Parathyroid adenoma (tissue), 2 donors: ENCODE results near the gene NOX4.
A peak's percentile ranks its signal among the peaks of the same experiment; 100 is the strongest.
"Not testable (repeated sequence)": the region's sequence is repeated elsewhere in the genome, so short reads cannot be mapped to it uniquely, and the experiment has no call there.

Experiments
- H2AFZ ChIP-seq: fragments of 300-600 bp; sonication (generic); one replicate; pipeline ENCODE4 v1.7.0; 2017; ENCODE audit warnings: antibody characterized with exemption, mild to moderate bottlenecking
- H3K27ac ChIP-seq: fragments of 300-600 bp; sonication (generic); one replicate; pipeline ENCODE4 v1.7.0; 2017
- H3K27me3 ChIP-seq: fragments of 300-600 bp; sonication (generic); one replicate; pipeline ENCODE4 v1.7.0; 2017; ENCODE audit warnings: low read length; ENCODE audit not compliant: control insufficient read depth, insufficient read depth
- H3K36me3 ChIP-seq: fragments of 300-600 bp; sonication (generic); one replicate; pipeline ENCODE4 v1.7.0; 2017; ENCODE audit warnings: low read length; ENCODE audit not compliant: control insufficient read depth, insufficient read depth
- H3K4me1 ChIP-seq: fragments of 300-600 bp; sonication (generic); one replicate; pipeline ENCODE4 v1.7.0; 2017; ENCODE audit warnings: control low read depth
- H3K4me2 ChIP-seq: fragments of 300-600 bp; sonication (generic); one replicate; pipeline ENCODE4 v1.7.0; 2017; ENCODE audit warnings: low read length
- H3K4me3 ChIP-seq: fragments of 300-600 bp; sonication (generic); one replicate; pipeline ENCODE4 v1.7.0; 2017; ENCODE audit warnings: low read depth, low read length
- H3K79me2 ChIP-seq: fragments of 300-600 bp; sonication (generic); one replicate; pipeline ENCODE4 v1.7.0; 2017; ENCODE audit warnings: control low read depth
- H3K9ac ChIP-seq: fragments of 300-600 bp; sonication (generic); one replicate; pipeline ENCODE4 v1.7.0; 2017; ENCODE audit warnings: mild to moderate bottlenecking
- H3K9me3 ChIP-seq: fragments of 300-600 bp; sonication (generic); one replicate; pipeline ENCODE4 v1.7.0; 2017; ENCODE audit warnings: low read length; ENCODE audit not compliant: control insufficient read depth
- TF ChIP-seq, protein P1 (sequence below): fragments of 300-600 bp; sonication (generic); IDR thresholded peaks from one replicate; pipeline ENCODE4 v1.7.0; 2017; ENCODE audit warnings: antibody characterized with exemption, mild to moderate bottlenecking
- donor health status: primary hyperparathyroidism.

The NOX4 gene

DNA sequence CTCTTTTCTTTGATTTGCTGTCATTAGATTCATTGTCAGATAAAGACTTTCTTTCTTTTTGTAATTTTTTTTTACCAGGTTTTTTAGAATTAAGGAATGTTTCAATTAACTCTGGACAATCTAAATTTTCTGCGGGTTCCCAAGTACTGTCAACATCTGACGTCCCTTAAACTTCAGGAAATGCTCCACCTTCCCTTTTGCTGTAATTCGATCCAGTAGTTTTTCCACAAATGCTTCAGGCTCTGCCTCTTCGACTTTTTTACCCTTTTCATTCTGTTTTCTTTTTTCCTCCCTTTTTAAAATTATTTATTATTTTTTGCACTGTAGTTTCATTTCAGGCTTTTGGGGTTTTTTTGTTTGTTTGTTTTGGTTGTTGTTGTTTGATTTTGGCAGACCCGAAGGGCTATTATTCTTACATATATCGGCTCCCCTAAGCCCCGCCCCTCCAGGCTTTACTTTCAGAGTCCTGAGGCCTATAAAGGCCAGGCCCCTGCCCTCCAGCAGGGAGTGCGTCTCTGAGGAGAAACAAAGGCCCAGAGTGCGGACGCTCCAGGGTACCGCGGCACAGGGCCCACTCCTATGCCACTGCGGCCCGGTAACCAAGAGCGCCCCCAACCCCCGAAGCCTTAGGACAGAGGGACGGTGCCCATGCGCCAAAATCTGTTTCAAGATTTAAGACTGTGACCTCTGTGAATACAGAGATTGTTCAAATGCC, 197.1 kb downstream of the NOX4 start:
- Histone ChIP-seq H3K4me2 (peak overlapping the region; percentile 26), H3K27ac (no peak overlapping the region), H3K9me3 (no peaks in the 10 kb centered on the region), H3K9ac (no peak overlapping the region), H3K36me3 (no peaks in the 10 kb centered on the region), H3K4me1 (no peaks in the 10 kb centered on the region), H3K4me3 (no peak overlapping the region), H2AFZ (peak overlapping the region; percentile 69), H3K27me3 (no peaks in the 10 kb centered on the region), H3K79me2 (no peaks in the 10 kb centered on the region)
- TF ChIP-seq, protein P1, sequence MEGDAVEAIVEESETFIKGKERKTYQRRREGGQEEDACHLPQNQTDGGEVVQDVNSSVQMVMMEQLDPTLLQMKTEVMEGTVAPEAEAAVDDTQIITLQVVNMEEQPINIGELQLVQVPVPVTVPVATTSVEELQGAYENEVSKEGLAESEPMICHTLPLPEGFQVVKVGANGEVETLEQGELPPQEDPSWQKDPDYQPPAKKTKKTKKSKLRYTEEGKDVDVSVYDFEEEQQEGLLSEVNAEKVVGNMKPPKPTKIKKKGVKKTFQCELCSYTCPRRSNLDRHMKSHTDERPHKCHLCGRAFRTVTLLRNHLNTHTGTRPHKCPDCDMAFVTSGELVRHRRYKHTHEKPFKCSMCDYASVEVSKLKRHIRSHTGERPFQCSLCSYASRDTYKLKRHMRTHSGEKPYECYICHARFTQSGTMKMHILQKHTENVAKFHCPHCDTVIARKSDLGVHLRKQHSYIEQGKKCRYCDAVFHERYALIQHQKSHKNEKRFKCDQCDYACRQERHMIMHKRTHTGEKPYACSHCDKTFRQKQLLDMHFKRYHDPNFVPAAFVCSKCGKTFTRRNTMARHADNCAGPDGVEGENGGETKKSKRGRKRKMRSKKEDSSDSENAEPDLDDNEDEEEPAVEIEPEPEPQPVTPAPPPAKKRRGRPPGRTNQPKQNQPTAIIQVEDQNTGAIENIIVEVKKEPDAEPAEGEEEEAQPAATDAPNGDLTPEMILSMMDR: no peak

DNA sequence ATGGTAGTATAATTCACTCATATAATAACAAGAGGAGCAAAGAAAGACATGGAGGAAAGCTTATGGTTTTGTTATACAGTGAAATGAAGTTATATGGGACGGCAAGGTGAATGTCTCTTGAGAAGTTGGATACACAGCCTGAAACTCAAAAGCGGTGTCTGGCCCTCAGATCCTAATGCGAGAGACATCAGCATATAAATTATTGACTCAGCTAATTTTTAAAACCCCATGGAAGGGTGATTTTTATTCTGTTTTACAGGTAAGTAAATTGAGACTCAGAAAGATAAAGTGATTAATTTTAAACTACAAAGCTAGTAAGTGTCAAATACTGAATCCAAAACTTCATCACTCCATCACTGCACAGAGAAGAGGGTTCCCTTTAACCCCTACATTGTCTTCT, 203.2 kb downstream of the NOX4 start:
- not testable (repeated sequence) for H3K4me3 ChIP-seq, H3K79me2 ChIP-seq, H3K36me3 ChIP-seq, H3K4me2 ChIP-seq, H2AFZ ChIP-seq, H3K27ac ChIP-seq, H3K4me1 ChIP-seq, H3K9ac ChIP-seq, H3K27me3 ChIP-seq, H3K9me3 ChIP-seq

DNA sequence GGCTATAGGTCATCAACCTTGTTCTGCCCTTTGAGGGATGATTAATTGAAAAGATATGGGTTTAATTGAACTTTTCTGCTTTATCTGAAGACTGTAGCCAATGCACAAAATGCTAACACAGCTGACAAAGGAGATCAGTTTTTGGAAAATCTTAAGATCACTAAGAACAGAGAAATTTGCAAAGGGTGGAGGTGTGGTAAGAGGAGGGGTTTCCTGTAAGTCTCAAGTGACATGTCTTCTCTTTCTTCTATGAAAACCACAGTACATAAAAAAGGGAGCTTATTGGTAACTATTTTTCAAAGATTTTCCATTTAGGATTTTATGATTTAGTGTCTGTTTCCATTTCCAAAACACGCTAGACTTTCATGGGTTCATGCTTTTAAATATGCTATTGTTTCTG, 204.6 kb downstream of the NOX4 start:
- not testable (repeated sequence) for H3K36me3 ChIP-seq

DNA sequence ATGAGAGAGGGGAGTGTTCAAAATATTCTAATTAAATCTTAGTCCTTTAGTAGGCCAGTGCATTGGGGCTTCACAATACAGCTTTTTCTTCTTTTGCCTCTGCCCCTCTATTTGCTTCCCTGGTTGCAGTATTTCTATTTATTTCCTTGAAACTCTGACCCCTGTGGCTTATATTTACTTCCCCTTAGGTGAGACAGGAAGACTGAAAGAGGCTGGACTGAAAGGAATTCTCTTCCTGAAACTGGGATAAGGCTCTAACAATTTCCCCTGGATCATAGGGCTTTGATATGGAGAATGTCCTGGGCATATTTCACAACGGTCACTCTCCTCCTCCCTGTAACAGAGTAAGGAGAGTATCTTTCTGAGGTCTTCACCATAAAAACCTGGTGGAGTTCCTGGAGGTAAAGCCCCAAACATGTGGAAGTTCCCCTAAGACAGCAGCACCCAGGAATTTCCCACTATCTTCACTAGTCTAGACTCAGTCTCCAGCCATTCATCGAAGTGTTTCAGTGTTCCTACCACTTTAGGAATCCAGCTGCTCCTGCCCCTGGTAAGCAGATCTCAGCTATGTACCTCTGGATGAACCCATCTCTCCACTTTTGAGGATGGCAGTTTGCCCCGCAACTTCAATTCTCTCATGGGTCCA, 210.0 kb downstream of the NOX4 start:
- H3K79me2 ChIP-seq, H3K4me2 ChIP-seq, H3K36me3 ChIP-seq, H3K4me1 ChIP-seq, H3K27ac ChIP-seq, H2AFZ ChIP-seq, H3K9ac ChIP-seq, H3K9me3 ChIP-seq, H3K4me3 ChIP-seq, H3K27me3 ChIP-seq: not testable (repeated sequence)

More for the DNA sequence above, 204.6 kb downstream of the NOX4 start:
- H3K27me3 ChIP-seq, H3K9ac ChIP-seq, H3K9me3 ChIP-seq, H2AFZ ChIP-seq, H3K4me3 ChIP-seq, H3K79me2 ChIP-seq, H3K4me2 ChIP-seq, H3K4me1 ChIP-seq, H3K27ac ChIP-seq: not testable (repeated sequence)

DNA sequence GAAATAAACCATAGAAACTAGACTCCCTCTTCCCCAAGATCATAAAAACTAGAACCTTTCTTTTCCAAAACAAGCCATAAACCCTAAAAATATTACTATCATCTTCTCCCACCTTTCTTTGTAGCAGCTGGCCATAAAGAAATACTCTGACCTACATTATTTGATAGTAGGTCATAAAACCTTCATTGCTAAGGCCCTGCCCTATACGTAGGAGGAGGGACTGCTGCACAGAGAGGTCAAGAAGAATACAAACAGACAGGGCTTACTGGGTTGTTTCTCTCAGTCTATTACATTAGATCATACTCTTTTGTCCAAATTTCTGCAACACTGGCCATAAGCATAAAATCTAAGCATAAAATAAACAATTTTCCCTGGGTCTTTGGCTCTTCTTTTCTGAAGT, 212.0 kb downstream of the NOX4 start:
- TF ChIP-seq, protein P1: no peak
- H3K4me3 ChIP-seq: no peak overlapping the region

DNA sequence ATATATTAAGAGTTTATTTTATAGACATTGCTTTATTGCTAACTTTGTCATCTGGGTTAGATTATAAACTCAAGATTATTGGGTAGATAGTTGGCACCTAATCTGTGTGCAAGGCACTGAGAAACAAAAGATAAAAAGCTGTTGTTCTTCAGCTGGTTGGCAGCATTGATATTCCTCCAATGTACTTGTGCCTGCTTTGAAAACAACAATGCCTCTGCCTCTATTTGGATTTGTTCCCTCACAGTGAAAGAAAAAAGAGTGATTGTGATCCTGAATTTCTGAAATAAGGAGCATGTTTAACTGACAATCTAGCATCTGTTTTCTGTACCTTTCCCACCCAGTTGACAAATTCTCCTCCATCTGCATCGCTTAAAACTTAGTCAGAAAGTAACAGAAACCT, 215.2 kb downstream of the NOX4 start:
- no peaks in the 10 kb centered on the region for H3K36me3 ChIP-seq
- no peak overlapping the region for H3K4me2 ChIP-seq
- no peak overlapping the region for H3K4me3 ChIP-seq
- no peak overlapping the region for H3K9ac ChIP-seq
- no peaks in the 10 kb centered on the region for H3K9me3 ChIP-seq
- H3K4me1 ChIP-seq: no peaks in the 10 kb centered on the region
- H3K27ac ChIP-seq: no peak overlapping the region
- TF ChIP-seq, protein P1: no peak
- H3K27me3 ChIP-seq: no peaks in the 10 kb centered on the region
- H2AFZ ChIP-seq: no peak overlapping the region
- no peaks in the 10 kb centered on the region for H3K79me2 ChIP-seq

More for the DNA sequence above, 212.0 kb downstream of the NOX4 start:
- Histone ChIP-seq H3K79me2 (no peaks in the 10 kb centered on the region), H3K36me3 (no peaks in the 10 kb centered on the region), H3K4me1 (no peaks in the 10 kb centered on the region), H2AFZ (no peak overlapping the region), H3K9ac (no peak overlapping the region), H3K27me3 (no peaks in the 10 kb centered on the region), H3K9me3 (no peaks in the 10 kb centered on the region), H3K27ac (no peak overlapping the region), H3K4me2 (no peak overlapping the region)
